Ishikawa (cell line): ENCODE data around the gene REG3G.

ENCODE experiments used
- CEBPB ChIP-seq: IDR thresholded peaks from 2 replicates; pipeline ENCODE4 v1.6.1; 2012
- CREB1 ChIP-seq: IDR thresholded peaks from 2 replicates; pipeline ENCODE4 v1.6.1; 2012; ENCODE audit warnings: low read depth
- EGR1 ChIP-seq: IDR thresholded peaks from 2 replicates; pipeline ENCODE4 v1.6.1; 2012
- EP300 ChIP-seq: IDR thresholded peaks from 2 replicates; pipeline ENCODE4 v1.6.1; 2012; ENCODE audit warnings: borderline replicate concordance
- FOXM1 ChIP-seq: IDR thresholded peaks from 2 replicates; pipeline ENCODE4 v1.6.1; 2012; ENCODE audit warnings: low read depth, borderline replicate concordance
- NFIC ChIP-seq: IDR thresholded peaks from 2 replicates; pipeline ENCODE4 v1.6.1; 2012
- RAD21 ChIP-seq: IDR thresholded peaks from 2 replicates; pipeline ENCODE4 v1.6.1; 2012; ENCODE audit warnings: low read depth
- REST ChIP-seq: IDR thresholded peaks from 2 replicates; pipeline ENCODE4 v1.6.1; 2012; ENCODE audit warnings: low read depth, mild to moderate bottlenecking
- TAF1 ChIP-seq: IDR thresholded peaks from 2 replicates; pipeline ENCODE4 v1.6.1; 2012; ENCODE audit warnings: low read depth, mild to moderate bottlenecking
- TCF12 ChIP-seq: IDR thresholded peaks from 2 replicates; pipeline ENCODE4 v1.6.1; 2012; ENCODE audit warnings: low read depth
- TEAD4 ChIP-seq: IDR thresholded peaks from 2 replicates; pipeline ENCODE4 v1.6.1; 2012
- YY1 ChIP-seq: IDR thresholded peaks from 2 replicates; pipeline ENCODE4 v1.6.1; 2012; ENCODE audit warnings: low read depth
- ZBTB7A ChIP-seq: IDR thresholded peaks from 2 replicates; pipeline ENCODE4 v1.6.1; 2012; ENCODE audit warnings: low read depth
- TF ChIP-seq, protein P1 (sequence below): IDR thresholded peaks from 2 replicates; pipeline ENCODE4 v1.6.1; 2012
- TF ChIP-seq, protein P2 (sequence below): IDR thresholded peaks from 2 replicates; pipeline ENCODE4 v1.6.1; 2012

Gene REG3G

DNA sequence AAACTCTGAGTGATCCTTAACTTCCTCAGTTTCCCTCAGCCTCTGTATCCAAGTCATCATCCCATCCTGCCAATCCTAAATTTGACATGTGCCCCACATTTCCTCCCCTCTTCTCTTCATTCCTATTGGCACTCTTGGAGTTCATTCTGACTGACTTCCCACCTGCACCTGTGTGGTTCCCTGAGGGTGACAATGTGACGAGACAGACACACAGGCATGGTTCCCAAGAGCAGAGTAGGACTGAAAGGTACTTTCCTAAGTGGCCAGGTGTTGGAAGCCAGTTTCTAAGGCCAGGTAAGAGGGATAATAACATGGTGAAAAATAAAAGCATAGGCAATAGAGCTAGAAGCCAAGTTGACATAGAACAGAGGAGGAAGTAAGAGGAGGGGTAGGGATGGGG is 24.2 kb upstream of the REG3G start:
- no peak for TF ChIP-seq CREB1
- TF ChIP-seq TAF1 = no peak
- no peak for TF ChIP-seq EGR1
- TF ChIP-seq CEBPB = no peak
- no peak for TF ChIP-seq TEAD4
- no peak for TF ChIP-seq EP300
- TF ChIP-seq FOXM1 = no peak

- no peak for TF ChIP-seq FOXM1
- TF ChIP-seq RAD21 = no peak
- no peak for TF ChIP-seq YY1
- TF ChIP-seq, protein P1, sequence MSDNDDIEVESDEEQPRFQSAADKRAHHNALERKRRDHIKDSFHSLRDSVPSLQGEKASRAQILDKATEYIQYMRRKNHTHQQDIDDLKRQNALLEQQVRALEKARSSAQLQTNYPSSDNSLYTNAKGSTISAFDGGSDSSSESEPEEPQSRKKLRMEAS = no peak
- TF ChIP-seq TCF12 = no peak
- TF ChIP-seq TEAD4 = no peak
- no peak for TF ChIP-seq REST
- no peak for TF ChIP-seq NFIC
- TF ChIP-seq ZBTB7A = no peak
- TF ChIP-seq, protein P2, sequence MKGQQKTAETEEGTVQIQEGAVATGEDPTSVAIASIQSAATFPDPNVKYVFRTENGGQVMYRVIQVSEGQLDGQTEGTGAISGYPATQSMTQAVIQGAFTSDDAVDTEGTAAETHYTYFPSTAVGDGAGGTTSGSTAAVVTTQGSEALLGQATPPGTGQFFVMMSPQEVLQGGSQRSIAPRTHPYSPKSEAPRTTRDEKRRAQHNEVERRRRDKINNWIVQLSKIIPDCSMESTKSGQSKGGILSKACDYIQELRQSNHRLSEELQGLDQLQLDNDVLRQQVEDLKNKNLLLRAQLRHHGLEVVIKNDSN = no peak
- TF ChIP-seq CREB1 = no peak
- no peak for TF ChIP-seq CEBPB
- no peak for TF ChIP-seq TAF1
These were observed 20.8 kb upstream of the REG3G start for GRCh38 chr2:79004680-79005079.

- TF ChIP-seq REST (no peak), CREB1 (no peak)
These were observed 20.3 kb upstream of the REG3G start for GRCh38 chr2:79005216-79005615.

DNA sequence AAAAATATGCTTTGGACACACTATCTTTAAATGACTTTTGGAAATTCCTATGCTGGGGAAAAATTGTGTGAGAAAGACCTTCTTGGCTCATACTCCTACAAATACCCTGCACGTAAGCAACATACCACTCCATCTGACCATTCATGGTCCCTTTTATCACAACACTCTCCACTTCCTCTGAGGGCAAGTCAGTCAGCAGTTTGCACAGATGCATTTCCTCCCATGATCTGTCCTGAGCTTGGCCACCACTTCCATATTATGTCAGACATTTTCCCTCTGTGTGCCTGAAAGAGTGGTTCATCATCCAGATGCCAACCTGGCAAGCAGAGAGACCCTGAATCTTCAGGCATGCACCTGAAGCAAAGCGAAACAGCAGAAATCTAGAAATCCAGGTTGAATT is 16.1 kb upstream of the REG3G start:
- TF ChIP-seq CREB1 = no peak
- TF ChIP-seq TEAD4 = no peak
- no peak for TF ChIP-seq EP300
- TF ChIP-seq TCF12 = no peak
- no peak for TF ChIP-seq NFIC
- no peak for TF ChIP-seq TAF1
- no peak for TF ChIP-seq YY1
- TF ChIP-seq, protein P2 = no peak
- no peak for TF ChIP-seq ZBTB7A
- no peak for TF ChIP-seq FOXM1
- TF ChIP-seq, protein P1 = no peak
- no peak for TF ChIP-seq CEBPB
- TF ChIP-seq REST = no peak
- no peak for TF ChIP-seq EGR1

GRCh38 chr2:79011496-79011895 is 14.0 kb upstream of the REG3G start:
- no peak for TF ChIP-seq EGR1
- TF ChIP-seq EP300 = no peak
- no peak for TF ChIP-seq CEBPB
- no peak for TF ChIP-seq REST
- no peak for TF ChIP-seq RAD21
- no peak for TF ChIP-seq TAF1
- TF ChIP-seq NFIC = no peak
- no peak for TF ChIP-seq TEAD4
